NCI-H82 treated with DMSO at 0.1 percent for 48 hours (cell line): Measurements from ENCODE around the gene KRTAP10-7.
"Not testable (repeated sequence)": the region's sequence is repeated elsewhere in the genome, so short reads cannot be mapped to it uniquely, and the experiment has no call there.

Source experiments
- DNase-seq: peaks from one replicate; lab custom pipeline; 2025; ENCODE audit not compliant: unreplicated experiment; lab: John Stamatoyannopoulos, UW

Gene KRTAP10-7

GRCh38 chr21:44571296-44571695, 29.1 kb upstream of the KRTAP10-7 start:
- no peak for DNase-seq

- no peak for DNase-seq
Observed at GRCh38 chr21:44571844-44572782, 28.3 kb upstream of the KRTAP10-7 start.

GRCh38 chr21:44572959-44573583, 27.3 kb upstream of the KRTAP10-7 start:
- no peak for DNase-seq

GRCh38 chr21:44573630-44574456, 26.6 kb upstream of the KRTAP10-7 start, which contains the start of gene KRTAP10-4:
Gene KRTAP10-4, plus strand, starts transcription at chr21:44573729. Its CDS starts 30 bp downstream, at chr21:44573759.
- DNase-seq: not testable (repeated sequence)

GRCh38 chr21:44574457-44575306, 25.7 kb upstream of the KRTAP10-7 start:
- no peak for DNase-seq

- no peak for DNase-seq
Observed at GRCh38 chr21:44575307-44576024, 24.9 kb upstream of the KRTAP10-7 start.

- DNase-seq: no peak
Observed at GRCh38 chr21:44576025-44576420, 24.4 kb upstream of the KRTAP10-7 start.

- DNase-seq: no peak
Observed at GRCh38 chr21:44578371-44579055, 21.9 kb upstream of the KRTAP10-7 start.

- DNase-seq: no peak
Observed at GRCh38 chr21:44579056-44579832, 21.2 kb upstream of the KRTAP10-7 start.

GRCh38 chr21:44579833-44580144, 20.6 kb upstream of the KRTAP10-7 start:
- DNase-seq: no peak

GRCh38 chr21:44580231-44580821, 20.1 kb upstream of the KRTAP10-7 start, which contains the start of gene KRTAP10-5:
Gene KRTAP10-5, minus strand, starts transcription at chr21:44580604. Its CDS starts 26 bp downstream, at chr21:44580578.
- not testable (repeated sequence) for DNase-seq

GRCh38 chr21:44581158-44581557, 19.2 kb upstream of the KRTAP10-7 start:
- DNase-seq: no peak

- no peak for DNase-seq
Observed at GRCh38 chr21:44582055-44582454, 18.3 kb upstream of the KRTAP10-7 start.

- no peak for DNase-seq
Observed at GRCh38 chr21:44583089-44583799, 17.2 kb upstream of the KRTAP10-7 start.

GRCh38 chr21:44583800-44584147, 16.6 kb upstream of the KRTAP10-7 start:
- no peak for DNase-seq

- DNase-seq: no peak
Observed at GRCh38 chr21:44585892-44586291, 14.5 kb upstream of the KRTAP10-7 start.

- no peak for DNase-seq
Observed at GRCh38 chr21:44589094-44589493, 11.3 kb upstream of the KRTAP10-7 start.
